K562 (cell line): Measurements from ENCODE around the gene ZGLP1. TPM values are rescaled to one million over a fixed set of nuclear protein-coding genes. Genes with fewer than 3 reads are reported as not detected.
A peak's percentile ranks its signal among the peaks of the same experiment; 100 is the strongest.

Source experiments
- COPS2 ChIP-seq: fragments of 450-650 bp; conservative IDR thresholded peaks from 2 replicates; pipeline ENCODE4 v1.6.1; 2016; ENCODE audit warnings: mild to moderate bottlenecking, moderate library complexity
- FOSL1 ChIP-seq: fragments of 200-800 bp; sonication (Bioruptor generic); conservative IDR thresholded peaks from 2 replicates; pipeline ENCODE4 v1.6.1; 2016; ENCODE audit warnings: missing genetic modification characterization, missing compliant biosample characterization
- FOXA3 ChIP-seq, 2 experiments: fragments of 450-650 bp in 1 of 2; sonication (generic) in 1 of 2; formaldehyde crosslinking; IDR thresholded peaks in 1 of 2; conservative IDR thresholded peaks in 1 of 2; 2 replicates each; pipeline versions ENCODE4 v1.4.0 to v1.8.0; 2020 to 2022; ENCODE audit warnings: mild to moderate bottlenecking in 2 of 2, missing genetic modification reagents in 1 of 2
- HDAC2 ChIP-seq: fragments of 450-650 bp; IDR thresholded peaks from 2 replicates; pipeline ENCODE4 v1.6.1; 2016; ENCODE audit warnings: mild to moderate bottlenecking
- ILK ChIP-seq: fragments of 450-650 bp; IDR thresholded peaks from 2 replicates; pipeline ENCODE4 v1.6.1; 2016; ENCODE audit warnings: missing genetic modification characterization, low read depth, mild to moderate bottlenecking, missing compliant biosample characterization, moderate library complexity, borderline replicate concordance
- KDM4B ChIP-seq, 2 experiments: fragments of 450-650 bp in 1 of 2; sonication (generic) in 1 of 2; IDR thresholded peaks; 2 replicates each; pipeline ENCODE4 v1.6.1; 2016 to 2017; ENCODE audit warnings: borderline replicate concordance in 2 of 2, antibody characterized with exemption in 1 of 2, low read depth in 1 of 2, mild to moderate bottlenecking in 1 of 2
- MAZ ChIP-seq, 2 experiments: fragments of 450-650 bp in 1 of 2; sonication (generic) in 1 of 2; formaldehyde crosslinking; IDR thresholded peaks in 1 of 2; conservative IDR thresholded peaks in 1 of 2; 2 replicates each; pipeline versions ENCODE4 v1.4.0 to v1.5.0; 2020; ENCODE audit warnings: mild to moderate bottlenecking in 1 of 2, missing genetic modification reagents in 1 of 2
- MYC ChIP-seq, 2 experiments: fragments of 250-450 bp in 1 of 2; sonication (Bioruptor Pico) in 1 of 2; IDR thresholded peaks; 2 replicates each; pipeline versions ENCODE4 v1.5.1 to v1.6.1; 2012 to 2021; ENCODE audit warnings: low read depth in 2 of 2, borderline replicate concordance in 1 of 2, improper control_type of control experiment in 1 of 2, low read length in 1 of 2, mild to moderate bottlenecking in 1 of 2, moderate library complexity in 1 of 2
- POU5F1 ChIP-seq: fragments of 150-350 bp; IDR thresholded peaks from 2 replicates; pipeline ENCODE4 v1.6.1; 2014; ENCODE audit warnings: borderline replicate concordance, low read length, low read depth, mild to moderate bottlenecking; ENCODE audit not compliant: partially characterized antibody
- SIN3A ChIP-seq, 2 experiments: fragments of 150-350 bp in 1 of 2; IDR thresholded peaks; 2 replicates each; pipeline ENCODE4 v1.6.1; 2011 to 2016; ENCODE audit warnings: borderline replicate concordance in 2 of 2, low read depth in 2 of 2, low read length in 2 of 2, mild to moderate bottlenecking in 2 of 2, moderate library complexity in 2 of 2; ENCODE audit not compliant: control insufficient read depth in 1 of 2
- SRSF7 ChIP-seq: fragments of 200-400 bp; formaldehyde crosslinking; optimal IDR thresholded peaks from 2 replicates; pipeline ENCODE3; 2017; ENCODE audit warnings: mild to moderate bottlenecking, low read depth, low read length
- ZFX ChIP-seq: sonication (generic); formaldehyde crosslinking; IDR thresholded peaks from 2 replicates; pipeline ENCODE4 v1.8.0; 2022; ENCODE audit warnings: mild to moderate bottlenecking, missing genetic modification reagents, moderate library complexity
- ZNF165 ChIP-seq: fragments of 250-450 bp; sonication (Bioruptor Pico); IDR thresholded peaks from 2 replicates; pipeline ENCODE4 v1.4.0; 2020; ENCODE audit warnings: borderline replicate concordance
- polyA plus RNA-seq, 8 experiments: library from polyadenylated mRNA; depleted of rRNA in 4 of 8; stranded (reverse) in 5 of 8; unstranded in 3 of 8; fragments of >200 nt; fragmentation: Nextera tagmentation in 2 of 8; fragmentation: Illumina TruSeq in 1 of 8; extraction: Ambion mirVana in 2 of 8; extraction: Trizol in 1 of 8; gene quantifications; 2 replicates each; pipeline versions ENCODE4 v1.2.1 to v1.2.3, GENCODE V29; 2011 to 2014; ENCODE audit warnings: inconsistent platforms in 1 of 8, missing spikeins in 1 of 8
- total RNA-seq, 7 experiments: library from RNA; depleted of rRNA in 6 of 7; stranded (reverse); fragments of >200 nt in 6 of 7; fragmentation: Illumina TruSeq in 2 of 7; extraction: Trizol in 2 of 7; gene quantifications; 2 replicates each; pipeline versions ENCODE4 v1.2.1 to v1.2.3, GENCODE V29; 2011 to 2021; ENCODE audit warnings: low replicate concordance in 1 of 7
- TF ChIP-seq, protein P1 (sequence below), 2 experiments: IDR thresholded peaks; 2 replicates each; pipeline ENCODE4 v1.6.1; 2012; ENCODE audit warnings: improper control_type of control experiment in 2 of 2, low read depth in 2 of 2, low read length in 2 of 2, borderline replicate concordance in 1 of 2
- TF ChIP-seq, protein P2 (sequence below): fragments of 200-800 bp; sonication (Bioruptor generic); IDR thresholded peaks from 2 replicates; pipeline ENCODE4 v1.6.1; 2017; ENCODE audit warnings: missing genetic modification characterization, missing compliant biosample characterization
- TF ChIP-seq, protein P3 (sequence below): sonication (generic); formaldehyde crosslinking; IDR thresholded peaks from 2 replicates; pipeline ENCODE4 v1.8.1; 2023; ENCODE audit warnings: mild to moderate bottlenecking, missing genetic modification reagents, moderate library complexity
- TF ChIP-seq, protein P4 (sequence below): fragments of 450-650 bp; IDR thresholded peaks from 2 replicates; pipeline ENCODE4 v1.6.1; 2017; ENCODE audit warnings: antibody characterized with exemption

Gene ZGLP1
- total and polyA plus RNA-seq, 9 of the 15 experiments (the other 6 are each of a cell fraction or from before 2014, with no cell fraction given): 0.24 to 4.5 (median 2.2) TPM

DNA sequence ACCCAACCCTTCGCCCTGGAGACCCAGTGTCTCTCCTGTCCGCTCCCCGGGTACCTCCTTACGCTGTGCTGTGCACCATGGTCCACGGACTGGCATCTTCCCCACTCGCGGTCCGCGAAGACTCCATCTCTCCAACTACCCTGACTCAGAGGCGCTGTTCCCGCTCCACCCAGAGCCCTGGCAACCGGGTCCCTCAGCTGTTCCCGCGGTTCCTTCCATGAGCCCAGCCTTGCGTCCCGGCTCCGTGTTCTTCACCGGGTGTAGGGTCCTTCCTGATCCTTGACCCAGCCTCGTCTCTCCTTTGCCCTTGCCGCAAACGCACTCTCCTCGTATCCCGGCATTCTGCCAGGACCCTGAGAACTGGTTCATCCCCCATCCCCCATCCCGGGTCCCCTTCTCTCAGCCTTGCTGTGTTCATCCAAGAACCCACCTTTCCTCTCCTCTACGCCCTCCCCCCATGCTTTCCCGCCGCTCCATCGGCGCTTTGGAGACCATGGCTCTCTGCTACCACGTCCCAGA, 19.2 kb downstream of the ZGLP1 start (continued):
- TF ChIP-seq KDM4B (IDR thresholded peaks at IDR 0.05; ENCODE audit: borderline replicate concordance in 2 of 2, low read depth in 1 of 2): 0 out of 4 replicates have a peak, but pooled peaks of 1 of the 2 experiments have one; percentile 40
- no peak for TF ChIP-seq MYC (IDR thresholded peaks at IDR 0.05; ENCODE audit: low read depth, low read length)
- no peak for TF ChIP-seq MYC (CRISPR knock-in tag; IDR thresholded peaks at IDR 0.05; ENCODE audit: borderline replicate concordance, low read depth)
- TF ChIP-seq SRSF7: no peak
- TF ChIP-seq, protein P1, sequence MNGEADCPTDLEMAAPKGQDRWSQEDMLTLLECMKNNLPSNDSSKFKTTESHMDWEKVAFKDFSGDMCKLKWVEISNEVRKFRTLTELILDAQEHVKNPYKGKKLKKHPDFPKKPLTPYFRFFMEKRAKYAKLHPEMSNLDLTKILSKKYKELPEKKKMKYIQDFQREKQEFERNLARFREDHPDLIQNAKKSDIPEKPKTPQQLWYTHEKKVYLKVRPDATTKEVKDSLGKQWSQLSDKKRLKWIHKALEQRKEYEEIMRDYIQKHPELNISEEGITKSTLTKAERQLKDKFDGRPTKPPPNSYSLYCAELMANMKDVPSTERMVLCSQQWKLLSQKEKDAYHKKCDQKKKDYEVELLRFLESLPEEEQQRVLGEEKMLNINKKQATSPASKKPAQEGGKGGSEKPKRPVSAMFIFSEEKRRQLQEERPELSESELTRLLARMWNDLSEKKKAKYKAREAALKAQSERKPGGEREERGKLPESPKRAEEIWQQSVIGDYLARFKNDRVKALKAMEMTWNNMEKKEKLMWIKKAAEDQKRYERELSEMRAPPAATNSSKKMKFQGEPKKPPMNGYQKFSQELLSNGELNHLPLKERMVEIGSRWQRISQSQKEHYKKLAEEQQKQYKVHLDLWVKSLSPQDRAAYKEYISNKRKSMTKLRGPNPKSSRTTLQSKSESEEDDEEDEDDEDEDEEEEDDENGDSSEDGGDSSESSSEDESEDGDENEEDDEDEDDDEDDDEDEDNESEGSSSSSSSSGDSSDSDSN (IDR thresholded peaks at IDR 0.05; ENCODE audit: borderline replicate concordance in 1 of 2, low read depth in 2 of 2, low read length in 2 of 2): peak in 1 of 2 experiments; percentile 16; a peak in 2 of 4 replicates
- TF ChIP-seq, protein P2, sequence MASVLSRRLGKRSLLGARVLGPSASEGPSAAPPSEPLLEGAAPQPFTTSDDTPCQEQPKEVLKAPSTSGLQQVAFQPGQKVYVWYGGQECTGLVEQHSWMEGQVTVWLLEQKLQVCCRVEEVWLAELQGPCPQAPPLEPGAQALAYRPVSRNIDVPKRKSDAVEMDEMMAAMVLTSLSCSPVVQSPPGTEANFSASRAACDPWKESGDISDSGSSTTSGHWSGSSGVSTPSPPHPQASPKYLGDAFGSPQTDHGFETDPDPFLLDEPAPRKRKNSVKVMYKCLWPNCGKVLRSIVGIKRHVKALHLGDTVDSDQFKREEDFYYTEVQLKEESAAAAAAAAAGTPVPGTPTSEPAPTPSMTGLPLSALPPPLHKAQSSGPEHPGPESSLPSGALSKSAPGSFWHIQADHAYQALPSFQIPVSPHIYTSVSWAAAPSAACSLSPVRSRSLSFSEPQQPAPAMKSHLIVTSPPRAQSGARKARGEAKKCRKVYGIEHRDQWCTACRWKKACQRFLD (CRISPR knock-in tag): no peak
- no peak for TF ChIP-seq HDAC2
- no peak for TF ChIP-seq FOXA3 (CRISPR knock-in tag; conservative IDR thresholded peaks at IDR 0.05 in 1 of 2, IDR thresholded peaks at IDR 0.05 in 1 of 2)
- TF ChIP-seq FOSL1 (tag): no peak
- 0 out of 4 replicates have a peak, but pooled peaks of 1 of the 2 experiments have one; percentile 28 for TF ChIP-seq SIN3A (IDR thresholded peaks at IDR 0.05; ENCODE audit: borderline replicate concordance in 2 of 2, control insufficient read depth in 1 of 2, low read depth in 2 of 2, low read length in 2 of 2)
- TF ChIP-seq, protein P3, sequence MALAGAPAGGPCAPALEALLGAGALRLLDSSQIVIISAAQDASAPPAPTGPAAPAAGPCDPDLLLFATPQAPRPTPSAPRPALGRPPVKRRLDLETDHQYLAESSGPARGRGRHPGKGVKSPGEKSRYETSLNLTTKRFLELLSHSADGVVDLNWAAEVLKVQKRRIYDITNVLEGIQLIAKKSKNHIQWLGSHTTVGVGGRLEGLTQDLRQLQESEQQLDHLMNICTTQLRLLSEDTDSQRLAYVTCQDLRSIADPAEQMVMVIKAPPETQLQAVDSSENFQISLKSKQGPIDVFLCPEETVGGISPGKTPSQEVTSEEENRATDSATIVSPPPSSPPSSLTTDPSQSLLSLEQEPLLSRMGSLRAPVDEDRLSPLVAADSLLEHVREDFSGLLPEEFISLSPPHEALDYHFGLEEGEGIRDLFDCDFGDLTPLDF (CRISPR knock-in tag): no peak
- no peak for TF ChIP-seq COPS2
- TF ChIP-seq, protein P4, sequence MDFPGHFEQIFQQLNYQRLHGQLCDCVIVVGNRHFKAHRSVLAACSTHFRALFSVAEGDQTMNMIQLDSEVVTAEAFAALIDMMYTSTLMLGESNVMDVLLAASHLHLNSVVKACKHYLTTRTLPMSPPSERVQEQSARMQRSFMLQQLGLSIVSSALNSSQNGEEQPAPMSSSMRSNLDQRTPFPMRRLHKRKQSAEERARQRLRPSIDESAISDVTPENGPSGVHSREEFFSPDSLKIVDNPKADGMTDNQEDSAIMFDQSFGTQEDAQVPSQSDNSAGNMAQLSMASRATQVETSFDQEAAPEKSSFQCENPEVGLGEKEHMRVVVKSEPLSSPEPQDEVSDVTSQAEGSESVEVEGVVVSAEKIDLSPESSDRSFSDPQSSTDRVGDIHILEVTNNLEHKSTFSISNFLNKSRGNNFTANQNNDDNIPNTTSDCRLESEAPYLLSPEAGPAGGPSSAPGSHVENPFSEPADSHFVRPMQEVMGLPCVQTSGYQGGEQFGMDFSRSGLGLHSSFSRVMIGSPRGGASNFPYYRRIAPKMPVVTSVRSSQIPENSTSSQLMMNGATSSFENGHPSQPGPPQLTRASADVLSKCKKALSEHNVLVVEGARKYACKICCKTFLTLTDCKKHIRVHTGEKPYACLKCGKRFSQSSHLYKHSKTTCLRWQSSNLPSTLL: no peak
- TF ChIP-seq ZNF165 (CRISPR knock-in tag): no peak
- TF ChIP-seq POU5F1: no peak
- TF ChIP-seq ILK (tag): no peak
- TF ChIP-seq MAZ (CRISPR knock-in tag; conservative IDR thresholded peaks at IDR 0.05 in 1 of 2, IDR thresholded peaks at IDR 0.05 in 1 of 2): no peak
- no peak for TF ChIP-seq ZFX (CRISPR knock-in tag)
